PFSK-1 (cell line): Measurements from ENCODE around the gene WSB1.

Experiments used
- POLR2AphosphoS5 ChIP-seq: IDR thresholded peaks from 2 replicates; pipeline ENCODE4 v1.6.1; 2012; ENCODE audit warnings: low read depth, mild to moderate bottlenecking, control low read depth, low read length, moderate library complexity
- SIN3A ChIP-seq: IDR thresholded peaks from 2 replicates; pipeline ENCODE4 v1.6.1; 2012; ENCODE audit warnings: mild to moderate bottlenecking, low read length, moderate library complexity, borderline replicate concordance; ENCODE audit not compliant: insufficient read depth
- TF ChIP-seq, protein P1 (sequence below), 2 experiments: IDR thresholded peaks; 2 replicates each; pipeline versions ENCODE4 v1.6.1 to v1.8.0; 2011 to 2012; ENCODE audit warnings: low read depth in 2 of 2, low read length in 2 of 2, control low read depth in 1 of 2, inconsistent platforms in 1 of 2, mild to moderate bottlenecking in 1 of 2, moderate library complexity in 1 of 2; ENCODE audit not compliant: insufficient read depth in 1 of 2

DNA sequence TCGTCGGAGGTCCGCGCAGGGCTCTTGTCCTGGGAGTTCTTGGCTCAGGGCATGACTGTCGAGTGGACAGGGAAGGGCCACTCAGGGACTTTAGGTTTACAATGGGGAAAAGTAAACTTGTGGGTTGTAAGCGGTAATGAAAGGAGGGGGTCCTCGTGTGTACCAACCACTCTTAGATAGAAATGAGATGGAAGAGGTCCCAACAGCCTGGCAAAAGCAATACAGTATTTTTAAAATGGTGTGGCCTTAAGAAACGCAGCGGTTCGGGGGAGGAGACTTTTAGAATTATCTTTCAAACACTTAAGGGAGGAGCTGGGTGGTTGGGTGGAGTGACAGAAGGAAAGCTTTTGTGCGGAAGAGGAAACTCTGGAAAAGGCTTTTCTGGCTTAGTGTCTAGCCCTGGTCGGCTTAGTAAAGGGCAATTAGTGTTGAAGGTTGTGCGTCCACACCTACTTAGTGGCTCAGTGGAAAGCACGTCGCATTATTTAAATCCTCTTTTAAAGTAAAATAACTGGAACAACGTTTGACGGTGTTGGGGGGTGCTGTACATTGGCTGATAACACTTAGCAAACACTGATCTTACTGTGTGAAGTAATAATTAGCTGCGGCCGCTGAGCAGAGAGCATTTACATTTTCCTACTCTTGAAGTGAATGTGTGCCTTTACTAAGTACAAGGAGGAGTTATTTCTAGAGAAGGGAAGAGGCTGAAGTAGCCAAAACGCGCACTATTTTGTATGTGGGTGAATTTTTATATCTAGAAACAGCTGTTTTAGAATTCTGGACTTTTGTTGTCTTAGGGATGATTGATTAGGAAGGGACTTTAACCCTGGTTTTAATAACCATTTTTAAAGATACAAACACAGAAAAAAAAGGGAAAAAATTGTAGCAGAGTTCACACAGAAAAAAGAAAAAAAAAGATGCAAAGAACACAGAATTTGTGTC lies 1.0 kb downstream of the WSB1 start:
- no peak for TF ChIP-seq POLR2AphosphoS5
- TF ChIP-seq, protein P1, sequence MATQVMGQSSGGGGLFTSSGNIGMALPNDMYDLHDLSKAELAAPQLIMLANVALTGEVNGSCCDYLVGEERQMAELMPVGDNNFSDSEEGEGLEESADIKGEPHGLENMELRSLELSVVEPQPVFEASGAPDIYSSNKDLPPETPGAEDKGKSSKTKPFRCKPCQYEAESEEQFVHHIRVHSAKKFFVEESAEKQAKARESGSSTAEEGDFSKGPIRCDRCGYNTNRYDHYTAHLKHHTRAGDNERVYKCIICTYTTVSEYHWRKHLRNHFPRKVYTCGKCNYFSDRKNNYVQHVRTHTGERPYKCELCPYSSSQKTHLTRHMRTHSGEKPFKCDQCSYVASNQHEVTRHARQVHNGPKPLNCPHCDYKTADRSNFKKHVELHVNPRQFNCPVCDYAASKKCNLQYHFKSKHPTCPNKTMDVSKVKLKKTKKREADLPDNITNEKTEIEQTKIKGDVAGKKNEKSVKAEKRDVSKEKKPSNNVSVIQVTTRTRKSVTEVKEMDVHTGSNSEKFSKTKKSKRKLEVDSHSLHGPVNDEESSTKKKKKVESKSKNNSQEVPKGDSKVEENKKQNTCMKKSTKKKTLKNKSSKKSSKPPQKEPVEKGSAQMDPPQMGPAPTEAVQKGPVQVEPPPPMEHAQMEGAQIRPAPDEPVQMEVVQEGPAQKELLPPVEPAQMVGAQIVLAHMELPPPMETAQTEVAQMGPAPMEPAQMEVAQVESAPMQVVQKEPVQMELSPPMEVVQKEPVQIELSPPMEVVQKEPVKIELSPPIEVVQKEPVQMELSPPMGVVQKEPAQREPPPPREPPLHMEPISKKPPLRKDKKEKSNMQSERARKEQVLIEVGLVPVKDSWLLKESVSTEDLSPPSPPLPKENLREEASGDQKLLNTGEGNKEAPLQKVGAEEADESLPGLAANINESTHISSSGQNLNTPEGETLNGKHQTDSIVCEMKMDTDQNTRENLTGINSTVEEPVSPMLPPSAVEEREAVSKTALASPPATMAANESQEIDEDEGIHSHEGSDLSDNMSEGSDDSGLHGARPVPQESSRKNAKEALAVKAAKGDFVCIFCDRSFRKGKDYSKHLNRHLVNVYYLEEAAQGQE (IDR thresholded peaks at IDR 0.05; ENCODE audit: insufficient read depth in 1 of 2, low read depth in 2 of 2, low read length in 2 of 2), result no peak
- TF ChIP-seq SIN3A, result peak; percentile 72; the same call in 1 of the 2 replicates
